ENCODE data around the gene STK32C.

The STK32C gene

GRCh38 chr10:132187430-132188138 is 120.2 kb downstream of the STK32C start:
- H3K4me3 ChIP-seq (replicated peaks; ENCODE audit: low read depth, low read length): peak overlapping the region; percentile 56
- TF ChIP-seq CTCF (IDR thresholded peaks at IDR 0.05; ENCODE audit: low read length, missing control alignments): no peak

DNA sequence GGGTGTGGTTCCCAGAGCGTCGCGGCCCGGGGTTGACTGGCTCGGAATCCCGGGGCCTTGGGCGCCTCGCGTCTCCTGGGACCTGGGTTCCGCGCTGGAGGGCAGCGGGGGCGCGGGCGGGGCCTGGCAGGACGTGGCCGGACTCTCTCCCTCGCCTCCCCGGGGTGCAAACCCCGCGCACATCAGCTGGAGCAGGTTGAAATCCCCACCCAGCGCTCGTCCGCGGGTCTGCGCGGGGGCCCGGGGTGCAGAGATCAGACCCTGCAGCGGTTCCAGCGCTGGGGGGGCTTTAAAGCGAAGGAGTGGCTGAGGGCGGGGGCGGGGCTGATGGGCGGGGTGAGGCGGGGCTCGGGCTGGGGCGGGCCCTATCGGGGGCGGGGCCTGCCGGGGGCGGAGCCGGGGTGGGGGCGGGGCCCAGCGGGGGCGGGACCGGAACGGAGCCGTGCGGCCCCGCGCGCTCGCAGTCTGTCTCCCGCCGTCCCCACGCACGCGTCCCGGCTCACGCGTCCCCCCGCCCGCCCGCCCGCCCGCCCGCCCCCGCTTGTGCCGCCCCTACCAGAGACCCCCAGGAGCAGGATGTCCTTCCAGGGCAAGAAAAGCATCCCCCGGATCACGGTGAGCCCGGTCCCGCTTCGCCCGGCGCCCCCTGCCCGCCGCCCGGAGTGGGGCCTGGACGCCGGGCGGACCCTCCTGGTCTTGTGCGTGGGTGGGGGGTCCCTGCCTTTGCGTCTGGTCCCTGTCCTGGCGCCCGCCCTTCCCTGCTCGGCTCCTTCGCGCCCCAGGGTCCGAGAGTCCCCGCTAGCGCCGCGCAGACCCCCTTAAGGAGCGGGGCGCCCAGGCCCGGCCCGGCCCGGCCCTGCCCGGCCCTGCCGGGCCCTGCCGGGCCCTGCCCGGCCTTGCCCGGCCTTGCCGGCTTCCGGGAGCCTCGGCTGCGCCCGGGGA is 121.0 kb downstream of the STK32C start, which contains the start of gene DPYSL4:
TSS of gene DPYSL4 (plus strand) at position 461 of the 942 bp plus-strand sequence. CDS start at position 577, 116 bp downstream.
- peak; percentile 13 for DNase-seq (ENCODE audit: low read depth)
- TF ChIP-seq CTCF (IDR thresholded peaks at IDR 0.05; ENCODE audit: low read length, missing control alignments): no peak
- peak within 1 kb of the TSS; percentile 56 for H3K4me3 ChIP-seq (replicated peaks; ENCODE audit: low read depth, low read length)

More at GRCh38 chr10:132187430-132188138, 120.2 kb downstream of the STK32C start:
- no peak for DNase-seq (ENCODE audit: low read depth)

- DNase-seq (ENCODE audit: low read depth): peak; percentile 40
- peak overlapping the region; percentile 25 for H3K4me3 ChIP-seq (replicated peaks; ENCODE audit: low read depth, low read length)
These were observed 121.9 kb downstream of the STK32C start for GRCh38 chr10:132185601-132186487.

DNA sequence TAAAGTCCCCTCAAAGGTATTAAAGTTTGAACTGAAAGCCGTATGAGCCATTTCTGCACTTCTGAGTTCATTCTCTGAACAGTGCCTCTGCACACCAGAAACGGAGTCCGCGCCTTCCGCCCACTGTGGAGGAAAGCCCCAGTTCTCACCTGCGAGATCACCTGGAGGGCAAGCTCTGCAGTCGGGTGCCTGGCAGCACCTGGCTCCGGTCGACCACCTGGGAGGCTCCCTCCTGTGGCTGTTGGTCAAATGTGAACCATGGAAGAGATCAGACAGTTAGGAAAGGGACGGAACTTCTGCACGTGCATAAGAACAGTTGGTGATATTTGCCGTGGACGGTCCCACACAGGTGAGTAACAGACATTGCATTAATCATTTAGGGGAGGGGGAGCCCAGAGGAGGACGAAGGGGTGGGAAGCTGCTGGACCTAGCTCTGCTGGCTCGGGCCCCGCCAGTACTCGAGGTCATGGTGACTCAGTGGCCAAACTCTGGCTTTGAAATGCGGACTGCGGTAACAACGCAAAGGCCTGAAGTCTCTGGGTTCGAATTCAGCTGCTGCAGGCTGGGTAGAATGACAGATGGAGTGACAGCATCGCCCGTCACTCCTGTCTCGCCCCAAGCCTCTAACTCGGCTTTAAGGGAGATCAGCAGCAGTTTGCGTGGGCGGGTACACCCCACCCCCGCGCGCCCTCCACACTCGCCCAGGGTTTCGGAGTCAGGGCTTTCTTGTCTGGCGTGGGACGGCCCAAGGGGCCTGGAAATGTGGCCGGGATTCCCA is 122.7 kb downstream of the STK32C start:
- TF ChIP-seq CTCF (IDR thresholded peaks at IDR 0.05; ENCODE audit: low read length, missing control alignments): no peak
- no peak overlapping the region for H3K4me3 ChIP-seq (replicated peaks; ENCODE audit: low read depth, low read length)
- no peak for DNase-seq (ENCODE audit: low read depth)

More at GRCh38 chr10:132185601-132186487, 121.9 kb downstream of the STK32C start:
- no peak for TF ChIP-seq CTCF (IDR thresholded peaks at IDR 0.05; ENCODE audit: low read length, missing control alignments)

DNA sequence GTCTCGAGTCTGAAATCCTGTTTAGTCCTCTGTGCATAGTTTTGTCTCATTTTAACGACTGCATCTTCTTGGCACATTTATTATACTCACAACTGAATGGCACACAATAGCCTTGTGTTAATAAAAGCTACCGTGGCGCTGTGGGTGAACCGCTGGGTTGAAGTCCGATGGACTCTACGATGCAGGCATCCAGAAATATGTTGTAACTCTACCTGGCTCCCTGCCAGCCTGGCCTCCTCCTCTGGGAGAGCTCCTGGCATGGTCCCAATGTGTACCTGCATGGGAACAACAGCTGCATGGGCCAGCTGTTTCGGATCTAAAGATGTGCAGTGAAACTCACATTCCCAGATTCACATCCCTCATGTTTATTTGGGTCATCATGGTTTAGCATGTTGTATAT is 124.7 kb downstream of the STK32C start:
- no peak overlapping the region for H3K4me3 ChIP-seq (replicated peaks; ENCODE audit: low read depth, low read length)
- no peak for DNase-seq (ENCODE audit: low read depth)
- no peak for TF ChIP-seq CTCF (IDR thresholded peaks at IDR 0.05; ENCODE audit: low read length, missing control alignments)

DNA sequence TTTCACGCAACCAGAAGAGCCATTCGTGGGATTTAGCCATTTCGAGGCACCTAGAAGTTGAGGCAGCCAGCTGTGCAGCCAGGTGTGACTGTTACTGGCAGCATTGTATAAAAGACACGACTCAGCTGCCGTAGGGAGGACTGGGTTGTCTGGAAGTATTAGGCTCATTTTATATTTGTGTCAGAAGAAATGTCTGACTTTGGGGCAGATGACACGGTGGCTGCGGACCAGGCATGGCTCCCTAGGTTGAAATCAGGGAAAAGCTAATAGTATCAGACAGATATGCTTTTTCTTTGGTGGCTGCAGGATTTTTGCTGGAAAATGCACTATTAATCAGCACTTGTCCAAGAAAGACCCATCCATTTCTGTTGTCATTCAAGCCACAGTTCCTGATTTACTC is 125.2 kb downstream of the STK32C start:
- TF ChIP-seq CTCF (IDR thresholded peaks at IDR 0.05; ENCODE audit: low read length, missing control alignments): no peak
- no peak overlapping the region for H3K4me3 ChIP-seq (replicated peaks; ENCODE audit: low read depth, low read length)
- no peak for DNase-seq (ENCODE audit: low read depth)

Data from fibroblast of pulmonary artery (primary cell).